ENCODE data around the gene TDRD1.

The TDRD1 gene

GRCh38 chr10:114276671-114277070 lies 97.5 kb downstream of the TDRD1 start:
- Mint-ChIP-seq H3K27ac (no peak overlapping the region), H3K9me3 (ENCODE audit: low read depth) (no peaks in the 10 kb centered on the region), H3K36me3 (no peaks in the 10 kb centered on the region), H3K4me1 (ENCODE audit: low read depth) (no peaks in the 10 kb centered on the region), H3K27me3 (peaks cover 4% of the 10 kb centered on the region), H3K4me3 (no peak overlapping the region)

- Mint-ChIP-seq H3K4me3 (no peak overlapping the region), H3K36me3 (no peaks in the 10 kb centered on the region), H3K4me1 (ENCODE audit: low read depth) (no peaks in the 10 kb centered on the region), H3K27me3 (peaks cover 4% of the 10 kb centered on the region), H3K9me3 (ENCODE audit: low read depth) (no peaks in the 10 kb centered on the region), H3K27ac (no peak overlapping the region)
Observed at GRCh38 chr10:114278140-114278883, 99.2 kb downstream of the TDRD1 start.

DNA sequence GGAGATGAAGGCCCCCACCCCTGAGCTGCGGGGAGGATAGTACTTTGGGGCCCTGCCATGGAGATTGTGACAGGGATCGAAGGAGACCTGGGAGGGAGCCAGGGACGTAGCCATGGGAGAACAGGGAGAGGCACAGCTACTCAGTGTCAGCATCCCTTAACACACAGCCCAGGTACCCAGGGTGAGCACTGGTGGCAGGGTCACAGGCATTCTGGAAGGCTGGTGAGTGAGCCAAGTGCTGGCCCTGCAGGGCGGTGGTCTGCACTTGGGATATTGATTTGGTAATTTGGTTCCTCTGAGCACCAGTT lies 99.7 kb downstream of the TDRD1 start:
- peaks cover 3% of the 10 kb centered on the region for H3K27me3 Mint-ChIP-seq
- no peaks in the 10 kb centered on the region for H3K36me3 Mint-ChIP-seq
- no peak overlapping the region for H3K27ac Mint-ChIP-seq
- no peaks in the 10 kb centered on the region for H3K4me1 Mint-ChIP-seq (ENCODE audit: low read depth)
- no peak overlapping the region for H3K4me3 Mint-ChIP-seq
- H3K9me3 Mint-ChIP-seq (ENCODE audit: low read depth), result no peaks in the 10 kb centered on the region

DNA sequence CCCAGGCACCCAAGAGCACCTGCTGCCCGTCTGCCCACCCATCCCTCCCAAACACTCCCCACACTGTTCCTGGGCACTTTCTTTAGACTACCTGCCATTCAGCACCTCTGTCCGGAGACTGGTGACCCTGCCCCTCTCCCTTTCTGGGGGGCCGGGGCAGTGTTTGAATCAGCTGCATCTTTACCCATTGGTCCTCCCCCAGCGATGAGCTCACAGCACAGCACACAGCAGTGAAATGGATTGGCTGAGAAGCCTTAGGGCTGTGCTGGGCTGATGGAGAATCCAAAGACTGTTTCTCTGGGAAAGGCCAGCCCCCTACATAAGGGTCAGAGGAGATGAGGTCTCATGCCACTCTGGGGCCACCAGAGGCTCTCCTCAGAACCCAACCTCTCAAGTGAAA lies 100.1 kb downstream of the TDRD1 start:
- no peak overlapping the region for H3K4me3 Mint-ChIP-seq

GRCh38 chr10:114279901-114280644 lies 100.9 kb downstream of the TDRD1 start:
- H3K27me3 Mint-ChIP-seq, result no peaks in the 10 kb centered on the region
- H3K27ac Mint-ChIP-seq, result no peak overlapping the region
- no peak overlapping the region for H3K4me3 Mint-ChIP-seq
- no peaks in the 10 kb centered on the region for H3K36me3 Mint-ChIP-seq
- H3K4me1 Mint-ChIP-seq (ENCODE audit: low read depth), result no peaks in the 10 kb centered on the region
- no peaks in the 10 kb centered on the region for H3K9me3 Mint-ChIP-seq (ENCODE audit: low read depth)

More for the DNA sequence above, 100.1 kb downstream of the TDRD1 start:
- no peak overlapping the region for H3K27ac Mint-ChIP-seq
- H3K4me1 Mint-ChIP-seq (ENCODE audit: low read depth), result no peaks in the 10 kb centered on the region
- H3K9me3 Mint-ChIP-seq (ENCODE audit: low read depth), result no peaks in the 10 kb centered on the region
- H3K27me3 Mint-ChIP-seq, result no peaks in the 10 kb centered on the region
- H3K36me3 Mint-ChIP-seq, result no peaks in the 10 kb centered on the region

DNA sequence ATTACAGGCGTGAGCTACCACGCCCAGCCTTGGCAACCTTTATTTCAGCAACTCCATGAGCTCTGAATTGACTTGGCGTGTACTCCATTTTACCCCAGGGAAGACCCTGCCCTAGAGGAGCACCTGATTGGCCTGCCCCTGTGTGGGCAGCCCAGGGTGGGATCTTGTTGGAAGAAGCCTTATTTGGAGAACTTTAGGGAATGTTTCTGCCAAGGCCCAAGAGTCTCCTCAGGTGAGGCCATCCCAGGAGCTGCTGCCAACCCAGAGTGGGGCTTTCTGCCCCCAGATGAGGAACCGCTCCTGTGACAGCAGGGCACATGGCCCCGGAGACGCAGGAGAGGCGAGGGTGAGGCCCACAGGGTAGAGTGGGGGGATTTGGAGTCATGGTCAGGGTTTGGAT lies 101.9 kb downstream of the TDRD1 start:
- Mint-ChIP-seq H3K27ac (no peak overlapping the region), H3K36me3 (no peaks in the 10 kb centered on the region), H3K9me3 (ENCODE audit: low read depth) (no peaks in the 10 kb centered on the region), H3K27me3 (peaks cover 2% of the 10 kb centered on the region), H3K4me3 (no peak overlapping the region), H3K4me1 (ENCODE audit: low read depth) (no peaks in the 10 kb centered on the region)

DNA sequence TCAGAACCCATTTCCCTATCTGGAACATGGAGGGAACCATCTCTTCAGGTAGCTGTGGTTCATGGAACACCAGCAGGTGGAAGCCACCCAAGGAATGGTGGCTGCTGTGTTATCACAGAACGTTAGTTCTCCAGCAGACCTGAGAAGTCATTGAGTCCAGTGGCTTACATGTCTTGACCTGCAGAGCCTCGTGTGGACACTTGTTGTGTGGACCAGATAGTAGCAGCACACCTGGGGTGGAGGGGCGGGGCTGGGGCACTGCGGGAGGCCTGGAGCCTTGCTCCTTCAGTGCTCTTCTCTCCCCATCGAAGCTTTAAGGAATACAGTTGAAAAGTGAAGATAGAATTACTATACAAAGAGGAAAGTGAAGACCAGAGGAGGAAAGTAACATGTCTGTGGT lies 102.3 kb downstream of the TDRD1 start:
- peaks cover 2% of the 10 kb centered on the region for H3K27me3 Mint-ChIP-seq
- H3K36me3 Mint-ChIP-seq, result no peaks in the 10 kb centered on the region
- H3K27ac Mint-ChIP-seq, result no peak overlapping the region
- no peaks in the 10 kb centered on the region for H3K4me1 Mint-ChIP-seq (ENCODE audit: low read depth)
- no peaks in the 10 kb centered on the region for H3K9me3 Mint-ChIP-seq (ENCODE audit: low read depth)
- no peak overlapping the region for H3K4me3 Mint-ChIP-seq

Data from activated naive CD8-positive, alpha-beta T cell (primary cell).